Effector CD4-positive, alpha-beta T cell (primary cell): ENCODE measurements around the gene OPN4.

Experiments
- DNase-seq: peaks from one replicate; pipeline ENCODE4 v3.0.0-alpha.2; 2020

The OPN4 gene

DNA sequence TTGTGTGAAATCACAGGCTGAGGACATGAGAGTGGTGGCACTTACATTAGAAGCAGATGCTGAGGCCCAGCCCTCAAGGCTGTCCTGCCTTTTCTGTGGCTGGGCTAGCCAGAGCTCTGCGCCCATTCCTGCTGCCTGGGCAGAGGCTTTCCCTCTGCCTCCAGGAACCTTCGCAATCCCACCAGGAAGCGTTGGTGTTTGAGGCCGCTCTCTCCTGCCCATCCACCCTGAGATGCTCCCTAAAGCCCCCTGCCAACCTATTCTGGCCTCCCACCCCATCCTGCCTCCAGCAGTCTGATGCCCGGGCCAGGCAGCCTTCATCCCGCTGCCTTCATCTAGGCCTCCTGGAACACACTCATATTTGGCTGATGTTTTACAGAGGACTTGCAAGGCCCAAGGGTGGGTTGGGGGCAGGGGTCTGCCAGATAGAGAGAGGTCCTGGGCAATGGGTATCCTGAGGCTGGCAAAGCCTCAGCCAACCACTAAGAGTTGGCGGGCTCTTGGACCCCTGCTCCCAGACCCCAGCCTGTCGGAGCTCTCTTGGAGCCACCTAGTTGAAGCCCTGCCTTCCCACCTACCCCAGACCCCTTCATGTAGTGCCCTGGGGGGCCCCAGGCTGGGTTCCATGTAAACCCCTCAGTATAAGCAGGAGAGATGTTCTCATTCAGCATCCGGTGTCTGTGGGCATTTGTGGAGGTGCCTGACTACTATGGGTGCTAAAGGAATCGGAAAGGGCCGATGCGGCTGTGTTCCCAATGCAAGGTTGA lies 46.7 kb downstream of the OPN4 start:
- no peak for DNase-seq

GRCh38 chr10:86703176-86703575 lies 48.8 kb downstream of the OPN4 start:
- no peak for DNase-seq

DNA sequence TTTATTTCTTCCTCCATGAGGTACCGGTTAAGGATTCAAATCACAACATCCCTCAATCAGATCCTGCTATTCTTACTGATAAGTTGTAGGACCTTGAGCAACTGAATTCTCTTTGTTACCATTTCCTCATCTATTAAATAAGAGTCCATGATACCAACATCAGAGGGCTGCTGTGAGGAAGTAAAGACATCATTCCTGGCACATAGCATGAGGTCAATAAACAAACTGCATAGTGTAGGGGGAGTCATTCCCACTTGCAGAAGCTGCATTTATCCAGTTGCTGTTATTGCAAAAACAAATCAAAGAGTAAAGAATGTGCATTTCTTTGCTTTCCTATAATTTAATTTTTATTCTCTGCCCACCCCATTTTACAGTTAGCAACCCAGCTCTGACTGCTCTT lies 50.8 kb downstream of the OPN4 start:
- no peak for DNase-seq

DNA sequence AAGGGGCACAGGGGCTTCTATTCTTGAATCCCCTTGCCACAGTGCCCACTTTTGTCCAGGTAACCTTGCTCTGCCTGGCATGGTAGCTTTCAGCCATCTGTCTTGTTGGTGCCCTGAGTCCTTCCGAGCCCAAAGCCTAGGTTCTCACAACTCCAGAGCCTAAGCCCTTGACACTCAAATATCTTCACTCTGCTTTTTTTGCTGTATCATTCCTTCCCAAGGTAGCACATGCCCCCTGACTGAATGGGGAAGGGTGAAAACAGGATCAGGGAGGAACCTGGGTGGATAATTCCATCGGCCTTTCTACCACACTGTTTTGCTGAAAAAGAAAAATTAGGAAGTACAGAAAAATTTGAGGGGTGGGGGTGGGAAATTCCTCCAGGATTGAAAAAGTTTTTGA lies 51.6 kb downstream of the OPN4 start:
- no peak for DNase-seq

GRCh38 chr10:86706401-86706841 lies 52.1 kb downstream of the OPN4 start:
- no peak for DNase-seq

- no peak for DNase-seq
These were observed 52.6 kb downstream of the OPN4 start for GRCh38 chr10:86706977-86707376.

DNA sequence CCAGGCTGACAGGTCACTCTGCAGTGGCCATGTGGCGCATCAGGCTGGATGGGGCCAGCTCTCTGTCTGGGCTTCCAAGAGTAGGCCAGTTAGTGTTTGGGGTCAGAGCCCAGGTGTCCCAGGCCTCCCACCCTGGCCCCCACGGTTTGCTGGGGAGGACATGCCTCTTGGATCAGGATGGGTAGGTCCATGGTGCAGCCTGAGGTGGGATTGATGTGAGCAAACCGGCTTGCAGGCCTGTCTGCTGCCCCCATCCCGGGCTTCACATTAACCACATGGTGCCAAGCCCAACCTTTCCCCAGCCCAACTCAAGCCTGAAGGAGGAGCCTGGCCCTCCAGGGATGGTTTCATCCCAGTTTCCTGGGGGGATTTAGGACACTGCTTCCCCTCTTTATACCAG lies 53.2 kb downstream of the OPN4 start:
- no peak for DNase-seq

- no peak for DNase-seq
These were observed 53.9 kb downstream of the OPN4 start for GRCh38 chr10:86708068-86708782.

DNA sequence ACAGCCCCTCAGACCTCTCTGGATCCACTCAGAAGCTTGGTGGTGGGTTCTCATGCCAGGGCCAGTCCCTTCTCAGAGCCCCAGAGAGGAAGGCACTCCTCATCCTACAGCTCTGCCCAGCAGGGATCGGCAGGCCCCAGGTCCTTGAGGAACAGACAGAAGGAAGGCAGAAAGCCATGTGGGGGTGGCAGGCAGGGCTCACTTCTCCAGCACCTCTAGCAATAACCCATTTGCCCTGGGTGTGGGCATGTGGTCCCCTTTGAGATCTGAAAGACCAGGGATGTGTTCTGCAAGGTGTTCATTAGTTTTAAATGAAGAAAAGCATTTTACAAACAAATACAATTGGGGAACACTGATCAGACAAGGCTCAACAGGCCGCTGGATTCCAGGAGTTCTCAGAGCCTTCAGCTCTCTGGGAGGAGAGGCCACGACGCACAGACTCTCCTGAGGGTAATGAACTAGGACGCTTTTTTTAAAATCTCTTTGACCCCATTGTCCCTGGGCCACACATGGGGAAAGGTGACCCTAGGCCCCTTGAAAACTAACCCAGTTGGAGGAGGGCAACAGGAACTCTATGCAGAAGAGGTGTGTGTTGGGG lies 54.5 kb downstream of the OPN4 start:
- no peak for DNase-seq

- DNase-seq, result no peak
These were observed 55.2 kb downstream of the OPN4 start for GRCh38 chr10:86709396-86710185.

GRCh38 chr10:86710987-86711512 lies 56.7 kb downstream of the OPN4 start:
- DNase-seq, result peak; percentile 70

GRCh38 chr10:86711513-86712316 lies 57.4 kb downstream of the OPN4 start:
- peak; percentile 31 for DNase-seq

DNA sequence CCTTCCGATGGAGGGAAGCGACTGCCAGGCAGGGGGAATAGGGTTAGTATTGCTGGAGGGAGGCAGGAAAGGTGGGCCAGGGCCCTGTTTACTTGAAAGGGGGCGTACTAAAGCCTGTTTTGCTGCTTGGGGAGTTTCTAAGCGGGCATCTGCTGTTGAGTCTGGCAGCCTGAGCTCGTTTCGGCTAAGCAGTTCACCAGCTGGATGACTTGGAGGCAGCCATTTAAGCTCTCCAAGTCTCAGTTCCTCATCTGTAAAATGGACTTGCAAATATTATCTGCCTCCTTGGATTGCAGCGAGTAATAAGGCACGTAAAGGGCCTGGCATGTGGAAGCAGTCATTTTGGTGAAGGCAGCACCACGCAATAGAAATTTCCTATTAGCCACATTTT lies 58.0 kb downstream of the OPN4 start:
- DNase-seq, result no peak

- DNase-seq, result no peak
These were observed 60.9 kb downstream of the OPN4 start for GRCh38 chr10:86715156-86715795.

DNA sequence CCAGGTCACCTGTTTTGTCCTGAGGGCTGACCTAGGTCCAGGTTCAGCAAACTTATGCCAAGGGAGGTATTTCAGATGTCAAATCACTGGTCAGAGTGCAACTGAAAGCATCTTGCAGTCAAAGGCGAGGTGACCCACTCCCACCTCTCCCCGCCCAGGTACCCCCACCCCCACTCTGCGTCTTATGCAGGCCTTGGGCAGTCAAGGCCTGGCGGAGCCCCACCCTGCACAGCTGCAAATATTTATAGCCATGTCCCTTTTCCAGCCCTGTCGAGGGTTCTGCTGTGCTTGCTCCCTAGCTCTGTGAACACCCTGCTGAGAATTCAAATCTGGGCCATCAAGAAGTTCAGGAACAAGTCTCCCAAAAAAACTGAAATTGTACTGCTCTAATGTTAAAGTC lies 61.5 kb downstream of the OPN4 start:
- no peak for DNase-seq
